ENCODE results near the gene TAMALIN.

The TAMALIN gene

GRCh38 chr12:52056801-52057637 lies 50.3 kb downstream of the TAMALIN start:
- Histone ChIP-seq H3K4me2 (ENCODE audit: low read depth, low read length, poor library complexity, severe bottlenecking) (no peak overlapping the region), H3K9me3 (ENCODE audit: insufficient read depth, low read depth, low read length) (no peaks in the 10 kb centered on the region), H3K9me2 (replicated peaks; ENCODE audit: low read depth, low read length) (no peaks in the 10 kb centered on the region), H3K79me2 (ENCODE audit: insufficient read depth, low read length) (no peaks in the 10 kb centered on the region), H3K9ac (ENCODE audit: low read depth, low read length, poor library complexity, severe bottlenecking) (no peak overlapping the region), H3K36me3 (ENCODE audit: insufficient read depth, low read length) (no peaks in the 10 kb centered on the region), H4K20me1 (ENCODE audit: insufficient read depth, low read length, poor library complexity, severe bottlenecking) (no peaks in the 10 kb centered on the region), H3K27me3 (ENCODE audit: insufficient read depth, low read length, poor library complexity, severe bottlenecking) (no peaks in the 10 kb centered on the region), H2AFZ (ENCODE audit: low read length) (no peak overlapping the region), H3K4me3 (ENCODE audit: low read length, poor library complexity, severe bottlenecking) (no peak overlapping the region), H3F3A (ENCODE audit: low read depth) (no peaks in the 10 kb centered on the region), H3K4me1 (ENCODE audit: insufficient read depth, low read length, poor library complexity, severe bottlenecking) (peaks cover 4% of the 10 kb centered on the region)
- TF ChIP-seq EZH2phosphoT487 (IDR thresholded peaks at IDR 0.05; ENCODE audit: borderline replicate concordance) (no peak), CTCF (conservative IDR thresholded peaks at IDR 0.05; ENCODE audit: low read length) (no peak)

GRCh38 chr12:52057638-52058576 lies 51.2 kb downstream of the TAMALIN start:
- H3K4me2 ChIP-seq (ENCODE audit: low read depth, low read length, poor library complexity, severe bottlenecking): no peak overlapping the region
- no peaks in the 10 kb centered on the region for H3K4me1 ChIP-seq (ENCODE audit: insufficient read depth, low read length, poor library complexity, severe bottlenecking)
- no peaks in the 10 kb centered on the region for H3K9me3 ChIP-seq (ENCODE audit: insufficient read depth, low read depth, low read length)
- H2AFZ ChIP-seq (ENCODE audit: low read length): no peak overlapping the region
- H3K27me3 ChIP-seq (ENCODE audit: insufficient read depth, low read length, poor library complexity, severe bottlenecking): no peaks in the 10 kb centered on the region
- no peaks in the 10 kb centered on the region for H3K9me2 ChIP-seq (replicated peaks; ENCODE audit: low read depth, low read length)
- H3F3A ChIP-seq (ENCODE audit: low read depth): no peaks in the 10 kb centered on the region
- no peaks in the 10 kb centered on the region for H3K79me2 ChIP-seq (ENCODE audit: insufficient read depth, low read length)
- no peak overlapping the region for H3K9ac ChIP-seq (ENCODE audit: low read depth, low read length, poor library complexity, severe bottlenecking)
- no peaks in the 10 kb centered on the region for H4K20me1 ChIP-seq (ENCODE audit: insufficient read depth, low read length, poor library complexity, severe bottlenecking)
- no peaks in the 10 kb centered on the region for H3K36me3 ChIP-seq (ENCODE audit: insufficient read depth, low read length)
- no peak for TF ChIP-seq EZH2phosphoT487 (IDR thresholded peaks at IDR 0.05; ENCODE audit: borderline replicate concordance)
- H3K4me3 ChIP-seq (ENCODE audit: low read length, poor library complexity, severe bottlenecking): no peak overlapping the region

GRCh38 chr12:52058631-52059361 lies 52.0 kb downstream of the TAMALIN start:
- no peaks in the 10 kb centered on the region for H3K36me3 ChIP-seq (ENCODE audit: insufficient read depth, low read length)

More at GRCh38 chr12:52058631-52059361, 52.0 kb downstream of the TAMALIN start:
- H3K27me3 ChIP-seq (ENCODE audit: insufficient read depth, low read length, poor library complexity, severe bottlenecking): no peaks in the 10 kb centered on the region
- no peaks in the 10 kb centered on the region for H4K20me1 ChIP-seq (ENCODE audit: insufficient read depth, low read length, poor library complexity, severe bottlenecking)
- no peaks in the 10 kb centered on the region for H3K79me2 ChIP-seq (ENCODE audit: insufficient read depth, low read length)
- H3K4me2 ChIP-seq (ENCODE audit: low read depth, low read length, poor library complexity, severe bottlenecking): no peak overlapping the region
- no peak overlapping the region for H3K4me3 ChIP-seq (ENCODE audit: low read length, poor library complexity, severe bottlenecking)
- no peaks in the 10 kb centered on the region for H3K4me1 ChIP-seq (ENCODE audit: insufficient read depth, low read length, poor library complexity, severe bottlenecking)
- no peaks in the 10 kb centered on the region for H3F3A ChIP-seq (ENCODE audit: low read depth)
- H2AFZ ChIP-seq (ENCODE audit: low read length): no peak overlapping the region
- no peaks in the 10 kb centered on the region for H3K9me3 ChIP-seq (ENCODE audit: insufficient read depth, low read depth, low read length)
- no peak for TF ChIP-seq EZH2phosphoT487 (IDR thresholded peaks at IDR 0.05; ENCODE audit: borderline replicate concordance)
- no peak for TF ChIP-seq CTCF (conservative IDR thresholded peaks at IDR 0.05; ENCODE audit: low read length)
- no peak overlapping the region for H3K9ac ChIP-seq (ENCODE audit: low read depth, low read length, poor library complexity, severe bottlenecking)
- H3K9me2 ChIP-seq (replicated peaks; ENCODE audit: low read depth, low read length): no peaks in the 10 kb centered on the region
